Panc1 (cell line): ENCODE data around the gene ZNF185. TPM values are rescaled to one million over a fixed set of nuclear protein-coding genes. Genes with fewer than 3 reads are reported as not detected.

ENCODE experiments used
- ATAC-seq: fragments of 200-7000 bp; cut with Tn5 transposase; 2 replicates; pipeline ENCODE4 v1.9.1; 2020; ENCODE audit warnings: mild to moderate bottlenecking, moderate library complexity
- BruUV-seq: library from RNA; stranded (reverse); fragments of 400-500 nt; replicated peaks from 2 replicates; lab custom pipeline; 2021; lab: Mats Ljungman, UMichigan
- CTCF ChIA-PET: fragments of 300-600 bp; sonication (Branson Sonifier 250); formaldehyde crosslinking; loops from one replicate; lab custom pipeline; 2022; ENCODE audit warnings: antibody characterized with exemption; lab: Charles Lee
- POLR2A ChIA-PET: fragments of 300-600 bp; sonication (Branson Sonifier 250); formaldehyde crosslinking; loops from one replicate; lab custom pipeline; 2022; ENCODE audit warnings: antibody characterized with exemption; lab: Charles Lee
- DNase-seq: peaks from one replicate; pipeline ENCODE4 v3.0.0-alpha.2; 2010; ENCODE audit warnings: low read depth, low spot score
- H3K27ac ChIP-seq: 2 replicates; pipeline ENCODE4 v1.5.1; 2011; ENCODE audit warnings: mild to moderate bottlenecking, low read length, inconsistent platforms
- H3K27me3 ChIP-seq: fragments of 200-500 bp; sonication (Bioruptor generic); 2 replicates; pipeline ENCODE4 v1.6.0; 2014; ENCODE audit warnings: low read length, inconsistent platforms; ENCODE audit not compliant: control insufficient read depth, insufficient read depth
- H3K36me3 ChIP-seq: fragments of 200-500 bp; sonication (Bioruptor generic); 2 replicates; pipeline ENCODE4 v1.5.1; 2014; ENCODE audit warnings: inconsistent platforms, mild to moderate bottlenecking, low read length, moderate library complexity; ENCODE audit not compliant: control insufficient read depth, insufficient read depth
- H3K4me1 ChIP-seq: 2 replicates; pipeline ENCODE4 v1.5.1; 2011; ENCODE audit warnings: inconsistent platforms, mild to moderate bottlenecking, low read length, moderate library complexity; ENCODE audit not compliant: control insufficient read depth, insufficient read depth
- H3K4me3 ChIP-seq, 2 experiments: 2 replicates each; pipeline ENCODE4 v1.5.1; 2011 to 2012; ENCODE audit warnings: low read depth in 2 of 2, low read length in 2 of 2, mild to moderate bottlenecking in 2 of 2, inconsistent platforms in 1 of 2, moderate library complexity in 1 of 2
- H3K9me3 ChIP-seq: fragments of 200-500 bp; sonication (Bioruptor generic); 2 replicates; pipeline ENCODE4 v1.5.1; 2014; ENCODE audit warnings: low read depth, mild to moderate bottlenecking, inconsistent platforms, low read length, moderate library complexity; ENCODE audit not compliant: control insufficient read depth, insufficient read depth
- CTCF ChIP-seq: fragments of 450-650 bp; IDR thresholded peaks from 2 replicates; pipeline ENCODE4 v1.5.1; 2017; ENCODE audit warnings: mild to moderate bottlenecking
- POLR2AphosphoS5 ChIP-seq: IDR thresholded peaks from 2 replicates; pipeline ENCODE4 v1.6.1; 2012; ENCODE audit warnings: mild to moderate bottlenecking, low read depth, low read length, moderate library complexity
- REST ChIP-seq, 2 experiments: IDR thresholded peaks; 2 replicates each; pipeline ENCODE4 v1.6.1; 2011 to 2012; ENCODE audit warnings: low read depth in 2 of 2, control low read depth in 1 of 2, low read length in 1 of 2, mild to moderate bottlenecking in 1 of 2, moderate library complexity in 1 of 2; ENCODE audit not compliant: insufficient read depth in 1 of 2
- SIN3A ChIP-seq: IDR thresholded peaks from 2 replicates; pipeline ENCODE4 v1.6.1; 2012; ENCODE audit warnings: low read depth, mild to moderate bottlenecking, low read length, moderate library complexity, borderline replicate concordance; ENCODE audit not compliant: insufficient read depth
- TCF7L2 ChIP-seq: IDR thresholded peaks from 2 replicates; pipeline ENCODE4 v1.6.1; 2011; ENCODE audit warnings: mild to moderate bottlenecking, low read depth, low read length, inconsistent platforms
- in situ Hi-C: cut with HindIII; loops from 2 replicates; pipeline ENCODE4 v1.10.0; 2016; ENCODE audit warnings: low sequenced_read_pairs, low pct_unique_long_range_greater_than_20kb
- intact Hi-C: fragments of 100-400 bp; cut with micrococcal nuclease; formaldehyde crosslinking; loops from one replicate; pipeline ENCODE4 v1.10.0; 2022; ENCODE audit not compliant: unreplicated experiment
- total RNA-seq: library from RNA; stranded (reverse); gene quantifications from one replicate; pipeline ENCODE4 v1.2.1, GENCODE V29; 2021; ENCODE audit not compliant: unreplicated experiment

ZNF185 gene
- total RNA-seq, 1 experiment from 2014 or later = 5.4 TPM

GRCh38 chrX:152895724-152896420 lies 2.0 kb upstream of the ZNF185 start:
- peak; percentile 33 for DNase-seq
- ChIA-PET CTCF (no interaction called here), POLR2A (no interaction called here)
- Histone ChIP-seq H3K27ac (no peak overlapping the region), H3K27me3 (no peaks in the 10 kb centered on the region), H3K9me3 (no peaks in the 10 kb centered on the region), H3K36me3 (no peaks in the 10 kb centered on the region), H3K4me1 (no peaks in the 10 kb centered on the region), H3K4me3 (no peak overlapping the region)
- intact Hi-C loops (no loop called here), in situ Hi-C loops (no loop called here)
- ATAC-seq = no peak; the same call in 1 of the 2 replicates
- TF ChIP-seq CTCF = no peak
- no peak for TF ChIP-seq POLR2AphosphoS5
- no TSS peak for BruUV-seq

DNA sequence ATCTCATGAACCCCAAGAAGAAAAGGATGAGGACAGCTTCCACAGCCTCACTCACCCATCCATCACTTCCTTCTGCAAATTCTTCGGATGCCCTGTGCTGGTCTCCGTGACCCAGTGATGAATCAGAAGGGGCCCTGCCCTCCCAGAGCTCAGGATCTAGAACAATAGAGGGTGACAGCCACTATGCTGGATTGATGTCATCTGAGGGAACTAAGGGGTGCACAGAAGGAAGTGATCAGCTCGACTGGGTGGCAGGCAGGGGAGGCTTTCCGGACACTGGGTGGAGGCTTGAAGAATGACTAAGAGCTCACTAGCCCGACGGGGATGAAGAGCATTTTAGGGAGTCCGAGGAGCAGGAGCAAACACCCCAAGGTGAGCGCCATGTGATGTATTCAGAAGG lies 1.4 kb upstream of the ZNF185 start:
- intact Hi-C loops = no loop called here

More for the DNA sequence above, 1.4 kb upstream of the ZNF185 start:
- no peak overlapping the region for H3K4me3 ChIP-seq
- BruUV-seq = no TSS peak
- POLR2A ChIA-PET = no interaction called here
- H3K27ac ChIP-seq = no peak overlapping the region
- TF ChIP-seq POLR2AphosphoS5 (no peak), TCF7L2 (no peak), REST (IDR thresholded peaks at IDR 0.05; ENCODE audit: insufficient read depth in 1 of 2, low read depth in 2 of 2, low read length in 1 of 2) (no peak), CTCF (no peak), SIN3A (no peak)
- no peaks in the 10 kb centered on the region for H3K9me3 ChIP-seq
- in situ Hi-C loops = no loop called here
- DNase-seq (peak; percentile 36), ATAC-seq (no peak)
- no peaks in the 10 kb centered on the region for H3K36me3 ChIP-seq
- CTCF ChIA-PET = no interaction called here
- H3K27me3 ChIP-seq = no peaks in the 10 kb centered on the region
- no peaks in the 10 kb centered on the region for H3K4me1 ChIP-seq
